K562 (cell line): ENCODE data around the gene TOMM5. TPM values are rescaled to one million over a fixed set of nuclear protein-coding genes. Genes with fewer than 3 reads are reported as not detected.

Experiments used
- ATF7 ChIP-seq: fragments of 450-650 bp; IDR thresholded peaks from 2 replicates; pipeline ENCODE4 v1.7.1; 2014; ENCODE audit warnings: mild to moderate bottlenecking, moderate library complexity
- BRD4 ChIP-seq: fragments of 200-600 bp; sonication (generic); IDR thresholded peaks from 2 replicates; pipeline ENCODE4 v1.6.1; 2017; ENCODE audit warnings: inconsistent platforms
- CBX5 ChIP-seq: IDR thresholded peaks from 2 replicates; pipeline ENCODE4 v1.6.1; 2014; ENCODE audit warnings: low read depth, borderline replicate concordance
- ETV5 ChIP-seq: sonication (generic); formaldehyde crosslinking; IDR thresholded peaks from 2 replicates; pipeline ENCODE4 v1.4.0; 2020; ENCODE audit warnings: low read depth, mild to moderate bottlenecking, missing genetic modification reagents
- GABPB1 ChIP-seq: sonication (generic); formaldehyde crosslinking; IDR thresholded peaks from 2 replicates; pipeline ENCODE4 v1.8.0; 2022; ENCODE audit warnings: mild to moderate bottlenecking, missing genetic modification reagents
- MEF2A ChIP-seq: IDR thresholded peaks from 2 replicates; pipeline ENCODE4 v1.6.1; 2011; ENCODE audit warnings: low read depth, mild to moderate bottlenecking, low read length, moderate library complexity; ENCODE audit not compliant: control insufficient read depth
- NFE2L1 ChIP-seq: fragments of 450-650 bp; IDR thresholded peaks from 2 replicates; pipeline ENCODE4 v1.6.1; 2016; ENCODE audit warnings: missing genetic modification characterization, low read depth, mild to moderate bottlenecking, missing compliant biosample characterization, moderate library complexity, borderline replicate concordance
- NFIC ChIP-seq: fragments of 450-650 bp; IDR thresholded peaks from 2 replicates; pipeline ENCODE4 v1.6.1; 2017; ENCODE audit warnings: mild to moderate bottlenecking, inconsistent platforms
- PKNOX1 ChIP-seq: fragments of 450-650 bp; IDR thresholded peaks from 2 replicates; pipeline ENCODE4 v1.6.1; 2016
- SMAD2 ChIP-seq: fragments of 150-350 bp; IDR thresholded peaks from 2 replicates; pipeline ENCODE4 v1.6.1; 2014; ENCODE audit warnings: low read depth, mild to moderate bottlenecking, low read length
- SNIP1 ChIP-seq: fragments of 450-650 bp; IDR thresholded peaks from 2 replicates; pipeline ENCODE4 v1.7.1; 2017; ENCODE audit warnings: low read depth, mild to moderate bottlenecking
- TAF1 ChIP-seq: IDR thresholded peaks from 2 replicates; pipeline ENCODE4 v1.6.1; 2011; ENCODE audit warnings: mild to moderate bottlenecking, low read length, moderate library complexity; ENCODE audit not compliant: insufficient read depth, control insufficient read depth, severe bottlenecking; ENCODE audit errors: extremely low read depth
- ZNF133 ChIP-seq: fragments of 250-450 bp; sonication (Bioruptor Pico); IDR thresholded peaks from 2 replicates; pipeline ENCODE4 v1.4.0; 2020; ENCODE audit warnings: mild to moderate bottlenecking
- ZNF324 ChIP-seq: fragments of 250-450 bp; sonication (Bioruptor Pico); IDR thresholded peaks from 2 replicates; pipeline ENCODE4 v1.4.0; 2020; ENCODE audit warnings: mild to moderate bottlenecking
- ZNF77 ChIP-seq: fragments of 250-450 bp; sonication (Bioruptor Pico); IDR thresholded peaks from 2 replicates; pipeline ENCODE4 v1.5.0; 2020
- polyA plus RNA-seq, 8 experiments: library from polyadenylated mRNA; depleted of rRNA in 4 of 8; stranded (reverse) in 5 of 8; unstranded in 3 of 8; fragments of >200 nt; fragmentation: Nextera tagmentation in 2 of 8; fragmentation: Illumina TruSeq in 1 of 8; extraction: Ambion mirVana in 2 of 8; extraction: Trizol in 1 of 8; gene quantifications; 2 replicates each; pipeline versions ENCODE4 v1.2.1 to v1.2.3, GENCODE V29; 2011 to 2014; ENCODE audit warnings: inconsistent platforms in 1 of 8, missing spikeins in 1 of 8
- total RNA-seq, 7 experiments: library from RNA; depleted of rRNA in 6 of 7; stranded (reverse); fragments of >200 nt in 6 of 7; fragmentation: Illumina TruSeq in 2 of 7; extraction: Trizol in 2 of 7; gene quantifications; 2 replicates each; pipeline versions ENCODE4 v1.2.1 to v1.2.3, GENCODE V29; 2011 to 2021; ENCODE audit warnings: low replicate concordance in 1 of 7
- TF ChIP-seq, protein P1 (sequence below): fragments of 250-450 bp; sonication (Bioruptor Pico); IDR thresholded peaks from 2 replicates; pipeline ENCODE4 v1.4.0; 2020
- TF ChIP-seq, protein P2 (sequence below): fragments of 450-650 bp; formaldehyde crosslinking; IDR thresholded peaks from 2 replicates; pipeline ENCODE4 v1.4.0; 2020; ENCODE audit warnings: mild to moderate bottlenecking, moderate library complexity
- TF ChIP-seq, protein P3 (sequence below): fragments of 450-650 bp; formaldehyde crosslinking; IDR thresholded peaks from 2 replicates; pipeline ENCODE4 v1.4.0; 2022; ENCODE audit warnings: missing genetic modification characterization
- TF ChIP-seq, protein P4 (sequence below): fragments of 250-450 bp; sonication (Bioruptor Pico); IDR thresholded peaks from 2 replicates; pipeline ENCODE4 v1.4.0; 2020; ENCODE audit warnings: mild to moderate bottlenecking

The TOMM5 gene
- total and polyA plus RNA-seq, 9 of the 15 experiments (the other 6 are each of a cell fraction or from before 2014, with no cell fraction given): 262 to 1,742 (median 496) TPM

DNA sequence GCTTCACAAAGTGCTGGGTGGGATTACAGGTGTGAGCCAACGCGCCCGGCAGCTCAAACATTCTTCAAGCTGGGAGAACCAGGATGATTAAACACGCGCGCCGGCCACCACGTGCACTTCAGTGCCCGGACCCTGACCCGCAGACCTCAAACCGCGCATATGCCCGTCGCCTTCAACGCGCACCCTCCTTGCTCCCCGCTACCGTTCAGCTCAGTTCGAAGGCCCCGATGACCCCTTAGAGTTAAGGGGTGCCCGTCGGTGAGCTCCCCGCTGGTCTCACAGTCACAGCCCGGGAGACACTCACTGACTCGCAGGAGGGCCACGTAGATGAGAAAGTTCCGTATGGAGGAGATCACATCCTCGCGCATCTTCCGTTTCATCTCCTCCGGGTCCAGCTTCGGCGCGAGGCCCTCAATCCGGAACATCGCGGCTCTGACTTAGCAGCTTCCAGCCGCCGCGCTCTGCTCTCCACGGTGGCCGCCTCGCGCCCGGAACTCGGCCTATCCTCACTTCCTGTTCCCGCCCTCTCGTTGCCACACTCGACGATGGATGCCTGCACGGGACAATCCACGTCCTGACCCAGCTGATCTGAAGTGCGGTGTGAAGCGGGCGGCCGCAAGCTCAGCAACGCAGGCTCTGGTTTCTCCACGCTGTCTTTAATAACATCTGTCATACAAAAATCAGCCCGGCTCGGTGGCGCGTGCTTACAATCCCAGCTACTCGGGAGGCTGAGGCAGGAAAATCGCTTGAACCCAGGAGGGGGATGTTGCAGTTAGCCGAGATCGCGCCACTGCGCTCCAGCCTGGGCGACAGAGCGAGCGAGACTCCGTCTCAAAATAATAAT lies at the start of gene TOMM5 (continued):
- TF ChIP-seq, protein P1, sequence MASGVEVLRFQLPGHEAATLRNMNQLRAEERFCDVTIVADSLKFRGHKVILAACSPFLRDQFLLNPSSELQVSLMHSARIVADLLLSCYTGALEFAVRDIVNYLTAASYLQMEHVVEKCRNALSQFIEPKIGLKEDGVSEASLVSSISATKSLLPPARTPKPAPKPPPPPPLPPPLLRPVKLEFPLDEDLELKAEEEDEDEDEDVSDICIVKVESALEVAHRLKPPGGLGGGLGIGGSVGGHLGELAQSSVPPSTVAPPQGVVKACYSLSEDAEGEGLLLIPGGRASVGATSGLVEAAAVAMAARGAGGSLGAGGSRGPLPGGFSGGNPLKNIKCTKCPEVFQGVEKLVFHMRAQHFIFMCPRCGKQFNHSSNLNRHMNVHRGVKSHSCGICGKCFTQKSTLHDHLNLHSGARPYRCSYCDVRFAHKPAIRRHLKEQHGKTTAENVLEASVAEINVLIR (CRISPR knock-in tag): peak; percentile 23; the same call in 1 of the 2 replicates
- TF ChIP-seq CBX5 (no peak), ZNF133 (CRISPR knock-in tag) (no peak), MEF2A (no peak), GABPB1 (CRISPR knock-in tag) (peak; percentile 95), SMAD2 (no peak), BRD4 (peak; percentile 86), SNIP1 (no peak), PKNOX1 (peak; percentile 85), ZNF324 (CRISPR knock-in tag) (no peak), NFIC (peak; percentile 66), ZNF77 (CRISPR knock-in tag) (no peak), TAF1 (peak; percentile 86), ETV5 (CRISPR knock-in tag) (peak; percentile 88), ATF7 (peak; percentile 79), NFE2L1 (tag) (no peak)
- TF ChIP-seq, protein P2, sequence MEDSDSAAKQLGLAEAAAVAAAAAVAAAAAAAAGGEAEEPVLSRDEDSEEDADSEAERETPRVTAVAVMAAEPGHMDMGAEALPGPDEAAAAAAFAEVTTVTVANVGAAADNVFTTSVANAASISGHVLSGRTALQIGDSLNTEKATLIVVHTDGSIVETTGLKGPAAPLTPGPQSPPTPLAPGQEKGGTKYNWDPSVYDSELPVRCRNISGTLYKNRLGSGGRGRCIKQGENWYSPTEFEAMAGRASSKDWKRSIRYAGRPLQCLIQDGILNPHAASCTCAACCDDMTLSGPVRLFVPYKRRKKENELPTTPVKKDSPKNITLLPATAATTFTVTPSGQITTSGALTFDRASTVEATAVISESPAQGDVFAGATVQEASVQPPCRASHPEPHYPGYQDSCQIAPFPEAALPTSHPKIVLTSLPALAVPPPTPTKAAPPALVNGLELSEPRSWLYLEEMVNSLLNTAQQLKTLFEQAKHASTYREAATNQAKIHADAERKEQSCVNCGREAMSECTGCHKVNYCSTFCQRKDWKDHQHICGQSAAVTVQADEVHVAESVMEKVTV: 0 out of 2 replicates have a peak, but pooled peaks have one; percentile 11
- TF ChIP-seq, protein P3, sequence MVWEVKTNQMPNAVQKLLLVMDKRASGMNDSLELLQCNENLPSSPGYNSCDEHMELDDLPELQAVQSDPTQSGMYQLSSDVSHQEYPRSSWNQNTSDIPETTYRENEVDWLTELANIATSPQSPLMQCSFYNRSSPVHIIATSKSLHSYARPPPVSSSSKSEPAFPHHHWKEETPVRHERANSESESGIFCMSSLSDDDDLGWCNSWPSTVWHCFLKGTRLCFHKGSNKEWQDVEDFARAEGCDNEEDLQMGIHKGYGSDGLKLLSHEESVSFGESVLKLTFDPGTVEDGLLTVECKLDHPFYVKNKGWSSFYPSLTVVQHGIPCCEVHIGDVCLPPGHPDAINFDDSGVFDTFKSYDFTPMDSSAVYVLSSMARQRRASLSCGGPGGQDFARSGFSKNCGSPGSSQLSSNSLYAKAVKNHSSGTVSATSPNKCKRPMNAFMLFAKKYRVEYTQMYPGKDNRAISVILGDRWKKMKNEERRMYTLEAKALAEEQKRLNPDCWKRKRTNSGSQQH (CRISPR knock-in tag): peak; percentile 38; the same call in 1 of the 2 replicates
- TF ChIP-seq, protein P4, sequence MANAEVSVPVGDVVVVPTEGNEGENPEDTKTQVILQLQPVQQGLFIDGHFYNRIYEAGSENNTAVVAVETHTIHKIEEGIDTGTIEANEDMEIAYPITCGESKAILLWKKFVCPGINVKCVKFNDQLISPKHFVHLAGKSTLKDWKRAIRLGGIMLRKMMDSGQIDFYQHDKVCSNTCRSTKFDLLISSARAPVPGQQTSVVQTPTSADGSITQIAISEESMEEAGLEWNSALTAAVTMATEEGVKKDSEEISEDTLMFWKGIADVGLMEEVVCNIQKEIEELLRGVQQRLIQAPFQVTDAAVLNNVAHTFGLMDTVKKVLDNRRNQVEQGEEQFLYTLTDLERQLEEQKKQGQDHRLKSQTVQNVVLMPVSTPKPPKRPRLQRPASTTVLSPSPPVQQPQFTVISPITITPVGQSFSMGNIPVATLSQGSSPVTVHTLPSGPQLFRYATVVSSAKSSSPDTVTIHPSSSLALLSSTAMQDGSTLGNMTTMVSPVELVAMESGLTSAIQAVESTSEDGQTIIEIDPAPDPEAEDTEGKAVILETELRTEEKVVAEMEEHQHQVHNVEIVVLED (CRISPR knock-in tag): peak; percentile 22; the same call in 1 of the 2 replicates
